HepG2 (cell line): ENCODE data around the gene ITCH. TPM values are rescaled to one million over a fixed set of nuclear protein-coding genes. Genes with fewer than 3 reads are reported as not detected.

Source experiments
- BORCS8-MEF2B ChIP-seq: sonication (generic); formaldehyde crosslinking; IDR thresholded peaks from 2 replicates; pipeline ENCODE4 v1.8.0; 2022; ENCODE audit warnings: mild to moderate bottlenecking, missing genetic modification reagents
- FOSL1 ChIP-seq: sonication (generic); formaldehyde crosslinking; IDR thresholded peaks from 2 replicates; pipeline ENCODE4 v1.9.0; 2021; ENCODE audit warnings: missing genetic modification reagents, borderline replicate concordance
- GATAD1 ChIP-seq: IDR thresholded peaks from 2 replicates; pipeline ENCODE4 v1.6.1; 2016; ENCODE audit warnings: missing genetic modification reagents, missing compliant biosample characterization
- HIVEP1 ChIP-seq: sonication (generic); formaldehyde crosslinking; IDR thresholded peaks from 2 replicates; pipeline ENCODE4 v1.4.0; 2020; ENCODE audit warnings: mild to moderate bottlenecking, missing genetic modification reagents
- PBX3 ChIP-seq: sonication (generic); formaldehyde crosslinking; IDR thresholded peaks from 2 replicates; pipeline ENCODE4 v1.8.1; 2023; ENCODE audit warnings: missing genetic modification reagents, inconsistent platforms, borderline replicate concordance
- RBFOX2 ChIP-seq: fragments of 200-400 bp; formaldehyde crosslinking; IDR thresholded peaks from 2 replicates; pipeline ENCODE4 v1.6.1; 2017; ENCODE audit warnings: low read depth, mild to moderate bottlenecking, low read length
- ZBTB46 ChIP-seq: sonication (generic); formaldehyde crosslinking; IDR thresholded peaks from 2 replicates; pipeline ENCODE4 v1.4.0; 2020; ENCODE audit warnings: mild to moderate bottlenecking, missing genetic modification reagents, borderline replicate concordance
- ZKSCAN8 ChIP-seq: IDR thresholded peaks from 2 replicates; pipeline ENCODE4 v1.6.1; 2016; ENCODE audit warnings: borderline replicate concordance, missing genetic modification reagents, missing compliant biosample characterization
- ZNF512 ChIP-seq: sonication (generic); formaldehyde crosslinking; IDR thresholded peaks from 2 replicates; pipeline ENCODE4 v1.4.0; 2020; ENCODE audit warnings: mild to moderate bottlenecking, missing genetic modification reagents
- ZNF552 ChIP-seq: sonication (generic); formaldehyde crosslinking; IDR thresholded peaks from 2 replicates; pipeline ENCODE4 v1.9.0; 2022; ENCODE audit warnings: missing genetic modification reagents, mild to moderate bottlenecking, borderline replicate concordance
- ZNF598 ChIP-seq: sonication (generic); formaldehyde crosslinking; IDR thresholded peaks from 2 replicates; pipeline ENCODE4 v1.5.1; 2020; ENCODE audit warnings: mild to moderate bottlenecking, missing genetic modification reagents, borderline replicate concordance
- polyA plus RNA-seq, 8 experiments: library from polyadenylated mRNA; depleted of rRNA in 3 of 8; stranded (reverse) in 7 of 8; unstranded in 1 of 8; fragments of >200 nt; fragmentation: Illumina TruSeq in 4 of 8; extraction: Trizol in 4 of 8; gene quantifications; 2 replicates each; pipeline versions ENCODE4 v1.2.1 to v1.2.3, GENCODE V29; 2011 to 2016; ENCODE audit warnings: low read depth in 4 of 8, missing spikeins in 1 of 8, mixed read lengths in 1 of 8; ENCODE audit not compliant: insufficient read depth in 1 of 8
- total RNA-seq, 5 experiments: library from RNA; depleted of rRNA; stranded (reverse); fragments of >200 nt; fragmentation: Illumina TruSeq; extraction: Trizol; gene quantifications; 2 replicates each; pipeline ENCODE4 v1.2.3, GENCODE V29; 2016; ENCODE audit warnings: low read depth in 1 of 5
- TF ChIP-seq, protein P1 (sequence below): sonication (generic); formaldehyde crosslinking; IDR thresholded peaks from one replicate; pipeline ENCODE4 v1.5.1; 2020; ENCODE audit warnings: mild to moderate bottlenecking, missing genetic modification reagents; ENCODE audit errors: not compliant biosample characterization
- TF ChIP-seq, protein P2 (sequence below): sonication (generic); formaldehyde crosslinking; IDR thresholded peaks from 2 replicates; pipeline ENCODE4 v1.4.0; 2020; ENCODE audit warnings: missing genetic modification reagents, low read depth, mild to moderate bottlenecking, borderline replicate concordance

Gene ITCH
- total and polyA plus RNA-seq, 2 of the 13 experiments (the other 11 are each of a cell fraction or from before 2014, with no cell fraction given): 20.5 to 112 TPM

- no peak for TF ChIP-seq ZBTB46 (CRISPR knock-in tag)
- peak; percentile 57; the same call in 1 of the 2 replicates for TF ChIP-seq HIVEP1 (CRISPR knock-in tag)
- 0 out of 2 replicates have a peak, but pooled peaks have one; percentile 38 for TF ChIP-seq BORCS8-MEF2B (CRISPR knock-in tag)
- TF ChIP-seq, protein P1, sequence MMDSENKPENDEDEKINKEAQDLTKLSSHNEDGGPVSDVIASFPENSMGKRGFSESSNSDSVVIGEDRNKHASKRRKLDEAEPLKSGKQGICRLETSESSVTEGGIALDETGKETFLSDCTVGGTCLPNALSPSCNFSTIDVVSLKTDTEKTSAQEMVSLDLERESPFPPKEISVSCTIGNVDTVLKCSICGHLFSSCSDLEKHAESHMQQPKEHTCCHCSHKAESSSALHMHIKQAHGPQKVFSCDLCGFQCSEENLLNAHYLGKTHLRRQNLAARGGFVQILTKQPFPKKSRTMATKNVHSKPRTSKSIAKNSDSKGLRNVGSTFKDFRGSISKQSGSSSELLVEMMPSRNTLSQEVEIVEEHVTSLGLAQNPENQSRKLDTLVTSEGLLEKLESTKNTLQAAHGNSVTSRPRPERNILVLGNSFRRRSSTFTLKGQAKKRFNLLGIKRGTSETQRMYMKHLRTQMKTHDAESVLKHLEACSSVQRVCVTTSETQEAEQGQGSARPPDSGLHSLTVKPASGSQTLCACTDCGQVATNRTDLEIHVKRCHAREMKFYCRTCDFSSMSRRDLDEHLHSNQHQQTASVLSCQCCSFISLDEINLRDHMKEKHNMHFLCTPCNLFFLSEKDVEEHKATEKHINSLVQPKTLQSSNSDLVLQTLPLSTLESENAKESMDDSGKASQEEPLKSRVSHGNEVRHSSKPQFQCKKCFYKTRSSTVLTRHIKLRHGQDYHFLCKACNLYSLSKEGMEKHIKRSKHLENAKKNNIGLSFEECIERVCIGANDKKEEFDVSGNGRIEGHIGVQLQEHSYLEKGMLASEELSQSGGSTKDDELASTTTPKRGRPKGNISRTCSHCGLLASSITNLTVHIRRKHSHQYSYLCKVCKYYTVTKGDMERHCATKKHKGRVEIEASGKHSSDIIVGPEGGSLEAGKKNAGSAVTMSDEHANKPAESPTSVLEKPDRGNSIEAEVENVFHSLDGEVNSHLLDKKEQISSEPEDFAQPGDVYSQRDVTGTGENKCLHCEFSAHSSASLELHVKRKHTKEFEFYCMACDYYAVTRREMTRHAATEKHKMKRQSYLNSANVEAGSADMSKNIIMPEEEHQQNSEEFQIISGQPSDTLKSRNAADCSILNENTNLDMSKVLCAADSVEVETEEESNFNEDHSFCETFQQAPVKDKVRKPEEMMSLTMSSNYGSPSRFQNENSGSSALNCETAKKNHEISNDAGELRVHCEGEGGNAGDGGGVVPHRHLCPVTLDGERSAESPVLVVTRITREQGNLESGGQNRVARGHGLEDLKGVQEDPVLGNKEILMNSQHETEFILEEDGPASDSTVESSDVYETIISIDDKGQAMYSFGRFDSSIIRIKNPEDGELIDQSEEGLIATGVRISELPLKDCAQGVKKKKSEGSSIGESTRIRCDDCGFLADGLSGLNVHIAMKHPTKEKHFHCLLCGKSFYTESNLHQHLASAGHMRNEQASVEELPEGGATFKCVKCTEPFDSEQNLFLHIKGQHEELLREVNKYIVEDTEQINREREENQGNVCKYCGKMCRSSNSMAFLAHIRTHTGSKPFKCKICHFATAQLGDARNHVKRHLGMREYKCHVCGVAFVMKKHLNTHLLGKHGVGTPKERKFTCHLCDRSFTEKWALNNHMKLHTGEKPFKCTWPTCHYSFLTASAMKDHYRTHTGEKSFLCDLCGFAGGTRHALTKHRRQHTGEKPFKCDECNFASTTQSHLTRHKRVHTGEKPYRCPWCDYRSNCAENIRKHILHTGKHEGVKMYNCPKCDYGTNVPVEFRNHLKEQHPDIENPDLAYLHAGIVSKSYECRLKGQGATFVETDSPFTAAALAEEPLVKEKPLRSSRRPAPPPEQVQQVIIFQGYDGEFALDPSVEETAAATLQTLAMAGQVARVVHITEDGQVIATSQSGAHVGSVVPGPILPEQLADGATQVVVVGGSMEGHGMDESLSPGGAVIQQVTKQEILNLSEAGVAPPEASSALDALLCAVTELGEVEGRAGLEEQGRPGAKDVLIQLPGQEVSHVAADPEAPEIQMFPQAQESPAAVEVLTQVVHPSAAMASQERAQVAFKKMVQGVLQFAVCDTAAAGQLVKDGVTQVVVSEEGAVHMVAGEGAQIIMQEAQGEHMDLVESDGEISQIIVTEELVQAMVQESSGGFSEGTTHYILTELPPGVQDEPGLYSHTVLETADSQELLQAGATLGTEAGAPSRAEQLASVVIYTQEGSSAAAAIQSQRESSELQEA: peak; percentile 77
- peak; percentile 80; the same call in 1 of the 2 replicates for TF ChIP-seq ZNF598
- TF ChIP-seq ZNF512 (CRISPR knock-in tag): no peak
- TF ChIP-seq RBFOX2: peak; percentile 97
- peak; percentile 18; the same call in 1 of the 2 replicates for TF ChIP-seq FOSL1 (CRISPR knock-in tag)
- TF ChIP-seq ZNF552: peak; percentile 80; the same call in 1 of the 2 replicates
- TF ChIP-seq GATAD1 (CRISPR knock-in tag): peak; percentile 68; the same call in 1 of the 2 replicates
- TF ChIP-seq ZKSCAN8: no peak; the same call in 1 of the 2 replicates
- TF ChIP-seq PBX3 (CRISPR knock-in tag): no peak; the same call in 1 of the 2 replicates
- TF ChIP-seq, protein P2, sequence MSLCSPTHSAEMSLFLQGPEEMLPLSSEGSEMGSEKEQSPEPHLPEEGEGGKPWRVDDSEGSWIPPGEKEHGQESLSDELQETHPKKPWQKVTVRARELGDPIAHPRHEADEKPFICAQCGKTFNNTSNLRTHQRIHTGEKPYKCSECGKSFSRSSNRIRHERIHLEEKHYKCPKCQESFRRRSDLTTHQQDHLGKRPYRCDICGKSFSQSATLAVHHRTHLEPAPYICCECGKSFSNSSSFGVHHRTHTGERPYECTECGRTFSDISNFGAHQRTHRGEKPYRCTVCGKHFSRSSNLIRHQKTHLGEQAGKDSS (CRISPR knock-in tag): no peak; the same call in 1 of the 2 replicates
Measured at GRCh38 chr20:34363062-34363464, at the start of gene ITCH (continued).
